ENCODE measurements around the gene GAA.

GAA gene

GRCh38 chr17:80147035-80147822, 45.8 kb downstream of the GAA start, which contains the start of gene EIF4A3:
Gene EIF4A3 (minus strand): TSS chr17:80147128. CDS start chr17:80146961, 167 bp downstream.
- H3K36me3 ChIP-seq (ENCODE audit: control insufficient read depth in 1 of 2, insufficient read depth in 2 of 2, low read length in 2 of 2): peaks cover 19 to 21% of the 10 kb centered on the region in 2 experiments
- H2BK12ac ChIP-seq (ENCODE audit: low read length): no peak within 1 kb of the TSS
- H3K14ac ChIP-seq (ENCODE audit: low read length): peak within 1 kb of the TSS; percentile 88
- H2AK5ac ChIP-seq (ENCODE audit: low read length): peak within 1 kb of the TSS; percentile 9
- H3K4me3 ChIP-seq (ENCODE audit: low read depth, low read length): peak within 1 kb of the TSS; percentile 98
- H2AFZ ChIP-seq (ENCODE audit: insufficient read depth, low read length, poor library complexity): peak within 1 kb of the TSS; percentile 87
- peak within 1 kb of the TSS; percentile 94 for H3K4ac ChIP-seq (ENCODE audit: low read depth, low read length)
- WGBS (ENCODE audit: extremely low coverage, insufficient coverage, insufficient read length): no CpG with 5 or more reads among the region's 90 CpGs
- no peak within 1 kb of the TSS for H3K23ac ChIP-seq (ENCODE audit: low read length)
- peak within 1 kb of the TSS; percentile 93 for H3K27ac ChIP-seq (ENCODE audit: low read depth, low read length)
- H3K4me2 ChIP-seq (ENCODE audit: low read length): peak within 1 kb of the TSS; percentile 89
- peak within 1 kb of the TSS; percentile 82 for H4K91ac ChIP-seq (ENCODE audit: low read depth, low read length)
- peaks cover 5% of the 10 kb centered on the region for H3K9me3 ChIP-seq (ENCODE audit: insufficient read depth, low read depth, low read length)
- peak; percentile 99 to 100 for DNase-seq
- H3K79me2 ChIP-seq (ENCODE audit: control insufficient read depth, insufficient read depth, low read length, poor library complexity): peaks cover 29% of the 10 kb centered on the region
- H3K18ac ChIP-seq (ENCODE audit: low read length): peak within 1 kb of the TSS; percentile 93
- H2BK5ac ChIP-seq (ENCODE audit: low read depth, low read length, poor library complexity): peak within 1 kb of the TSS; percentile 78
- H3K27me3 ChIP-seq (ENCODE audit: insufficient read depth, low read length): no peaks in the 10 kb centered on the region
- peak within 1 kb of the TSS; percentile 95 for H4K8ac ChIP-seq (ENCODE audit: low read depth, low read length)
- H3K9ac ChIP-seq (ENCODE audit: low read length): peak within 1 kb of the TSS; percentile 97
- peaks cover 17 to 20% of the 10 kb centered on the region in 2 experiments for H3K4me1 ChIP-seq (ENCODE audit: control insufficient read depth in 1 of 2, insufficient read depth in 2 of 2, low read length in 2 of 2)
- H2BK120ac ChIP-seq (ENCODE audit: insufficient read depth, low read length, poor library complexity): peak within 1 kb of the TSS; percentile 39
- peak within 1 kb of the TSS; percentile 95 for H4K12ac ChIP-seq (ENCODE audit: low read depth, low read length)
- H3K79me1 ChIP-seq (ENCODE audit: low read length): peaks cover 16% of the 10 kb centered on the region

- no peak overlapping the region for H2AK5ac ChIP-seq (ENCODE audit: low read length)
- no peak overlapping the region for H2BK5ac ChIP-seq (ENCODE audit: low read depth, low read length, poor library complexity)
- no peak overlapping the region for H3K18ac ChIP-seq (ENCODE audit: low read length)
- peaks cover 16% of the 10 kb centered on the region for H3K79me2 ChIP-seq (ENCODE audit: control insufficient read depth, insufficient read depth, low read length, poor library complexity)
- no peak overlapping the region for H3K4me2 ChIP-seq (ENCODE audit: low read length)
- no peak overlapping the region for H4K8ac ChIP-seq (ENCODE audit: low read depth, low read length)
- H3K9me3 ChIP-seq (ENCODE audit: insufficient read depth, low read depth, low read length): peaks cover 13% of the 10 kb centered on the region
- H2BK120ac ChIP-seq (ENCODE audit: insufficient read depth, low read length, poor library complexity): no peak overlapping the region
- H3K9ac ChIP-seq (ENCODE audit: low read length): no peak overlapping the region
- peak overlapping the region; percentile 70 for H3K27ac ChIP-seq (ENCODE audit: low read depth, low read length)
- WGBS (ENCODE audit: extremely low coverage, insufficient coverage, insufficient read length): no CpG with 5 or more reads among the region's 5 CpGs
- no peak overlapping the region for H2AFZ ChIP-seq (ENCODE audit: insufficient read depth, low read length, poor library complexity)
- H3K27me3 ChIP-seq (ENCODE audit: insufficient read depth, low read length): no peaks in the 10 kb centered on the region
- H3K4me1 ChIP-seq (ENCODE audit: control insufficient read depth in 1 of 2, insufficient read depth in 2 of 2, low read length in 2 of 2): peaks cover 17 to 20% of the 10 kb centered on the region in 2 experiments
- no peak overlapping the region for H4K91ac ChIP-seq (ENCODE audit: low read depth, low read length)
- H2BK12ac ChIP-seq (ENCODE audit: low read length): no peak overlapping the region
- DNase-seq: peak; percentile 81 to 91
- no peak overlapping the region for H4K12ac ChIP-seq (ENCODE audit: low read depth, low read length)
- H3K23ac ChIP-seq (ENCODE audit: low read length): no peak overlapping the region
- no peak overlapping the region for H3K14ac ChIP-seq (ENCODE audit: low read length)
- H3K4ac ChIP-seq (ENCODE audit: low read depth, low read length): no peak overlapping the region
- peaks cover 16% of the 10 kb centered on the region for H3K79me1 ChIP-seq (ENCODE audit: low read length)
- no peak overlapping the region for H3K4me3 ChIP-seq (ENCODE audit: low read depth, low read length)
- no peaks in the 10 kb centered on the region for H3K36me3 ChIP-seq (ENCODE audit: control insufficient read depth in 1 of 2, insufficient read depth in 2 of 2, low read length in 2 of 2)
Observed at GRCh38 chr17:80151333-80151732, 50.0 kb downstream of the GAA start.

- Histone ChIP-seq H4K91ac (ENCODE audit: low read depth, low read length) (no peak overlapping the region), H2BK120ac (ENCODE audit: insufficient read depth, low read length, poor library complexity) (no peak overlapping the region), H2AFZ (ENCODE audit: insufficient read depth, low read length, poor library complexity) (no peak overlapping the region), H2BK12ac (ENCODE audit: low read length) (no peak overlapping the region), H3K9me3 (ENCODE audit: insufficient read depth, low read depth, low read length) (peaks cover 17% of the 10 kb centered on the region), H4K12ac (ENCODE audit: low read depth, low read length) (no peak overlapping the region), H3K27ac (ENCODE audit: low read depth, low read length) (peak overlapping the region; percentile 70), H3K27me3 (ENCODE audit: insufficient read depth, low read length) (no peaks in the 10 kb centered on the region), H3K23ac (ENCODE audit: low read length) (no peak overlapping the region), H3K4ac (ENCODE audit: low read depth, low read length) (no peak overlapping the region), H3K18ac (ENCODE audit: low read length) (no peak overlapping the region), H3K4me2 (ENCODE audit: low read length) (peak overlapping the region; percentile 24), H2BK5ac (ENCODE audit: low read depth, low read length, poor library complexity) (no peak overlapping the region), H3K79me2 (ENCODE audit: control insufficient read depth, insufficient read depth, low read length, poor library complexity) (peaks cover 11% of the 10 kb centered on the region), H2AK5ac (ENCODE audit: low read length) (no peak overlapping the region), H3K36me3 (ENCODE audit: control insufficient read depth in 1 of 2, insufficient read depth in 2 of 2, low read length in 2 of 2) (no peaks in the 10 kb centered on the region), H3K4me3 (ENCODE audit: low read depth, low read length) (peak overlapping the region; percentile 40), H3K9ac (ENCODE audit: low read length) (no peak overlapping the region), H3K14ac (ENCODE audit: low read length) (no peak overlapping the region), H3K4me1 (ENCODE audit: control insufficient read depth in 1 of 2, insufficient read depth in 2 of 2, low read length in 2 of 2) (peaks cover 17 to 20% of the 10 kb centered on the region in 2 experiments), H4K8ac (ENCODE audit: low read depth, low read length) (no peak overlapping the region), H3K79me1 (ENCODE audit: low read length) (peaks cover 12% of the 10 kb centered on the region)
- DNase-seq: peak; percentile 62 to 78
- no CpG with 5 or more reads among the region's 11 CpGs for WGBS (ENCODE audit: extremely low coverage, insufficient coverage, insufficient read length)
Observed at GRCh38 chr17:80152081-80152702, 50.8 kb downstream of the GAA start.

- H3K23ac ChIP-seq (ENCODE audit: low read length): no peak overlapping the region
- H4K91ac ChIP-seq (ENCODE audit: low read depth, low read length): no peak overlapping the region
- H4K8ac ChIP-seq (ENCODE audit: low read depth, low read length): no peak overlapping the region
- H3K4me3 ChIP-seq (ENCODE audit: low read depth, low read length): no peak overlapping the region
- H3K4me2 ChIP-seq (ENCODE audit: low read length): no peak overlapping the region
- H3K9ac ChIP-seq (ENCODE audit: low read length): no peak overlapping the region
- peaks cover 16 to 19% of the 10 kb centered on the region in 2 experiments for H3K4me1 ChIP-seq (ENCODE audit: control insufficient read depth in 1 of 2, insufficient read depth in 2 of 2, low read length in 2 of 2)
- H3K9me3 ChIP-seq (ENCODE audit: insufficient read depth, low read depth, low read length): peaks cover 17% of the 10 kb centered on the region
- no peak overlapping the region for H4K12ac ChIP-seq (ENCODE audit: low read depth, low read length)
- H3K36me3 ChIP-seq (ENCODE audit: control insufficient read depth in 1 of 2, insufficient read depth in 2 of 2, low read length in 2 of 2): no peaks in the 10 kb centered on the region
- H3K27ac ChIP-seq (ENCODE audit: low read depth, low read length): no peak overlapping the region
- H3K79me1 ChIP-seq (ENCODE audit: low read length): peaks cover 4% of the 10 kb centered on the region
- H2BK120ac ChIP-seq (ENCODE audit: insufficient read depth, low read length, poor library complexity): no peak overlapping the region
- no peak overlapping the region for H3K14ac ChIP-seq (ENCODE audit: low read length)
- H3K4ac ChIP-seq (ENCODE audit: low read depth, low read length): no peak overlapping the region
- H2AFZ ChIP-seq (ENCODE audit: insufficient read depth, low read length, poor library complexity): no peak overlapping the region
- DNase-seq: no peak
- no peak overlapping the region for H2BK5ac ChIP-seq (ENCODE audit: low read depth, low read length, poor library complexity)
- peaks cover 3% of the 10 kb centered on the region for H3K79me2 ChIP-seq (ENCODE audit: control insufficient read depth, insufficient read depth, low read length, poor library complexity)
- H3K18ac ChIP-seq (ENCODE audit: low read length): no peak overlapping the region
- WGBS (ENCODE audit: extremely low coverage, insufficient coverage, insufficient read length): no CpG with 5 or more reads among the region's 3 CpGs
- H2AK5ac ChIP-seq (ENCODE audit: low read length): no peak overlapping the region
- no peak overlapping the region for H2BK12ac ChIP-seq (ENCODE audit: low read length)
- no peaks in the 10 kb centered on the region for H3K27me3 ChIP-seq (ENCODE audit: insufficient read depth, low read length)
Observed at GRCh38 chr17:80153004-80153403, 51.6 kb downstream of the GAA start.
